Measurements from ENCODE around the gene TADA2B. TPM values are rescaled to one million over a fixed set of nuclear protein-coding genes. Genes with fewer than 3 reads are reported as not detected.

TADA2B gene
- total RNA-seq, 1 experiment from 2014 or later = 14.3 TPM

DNA sequence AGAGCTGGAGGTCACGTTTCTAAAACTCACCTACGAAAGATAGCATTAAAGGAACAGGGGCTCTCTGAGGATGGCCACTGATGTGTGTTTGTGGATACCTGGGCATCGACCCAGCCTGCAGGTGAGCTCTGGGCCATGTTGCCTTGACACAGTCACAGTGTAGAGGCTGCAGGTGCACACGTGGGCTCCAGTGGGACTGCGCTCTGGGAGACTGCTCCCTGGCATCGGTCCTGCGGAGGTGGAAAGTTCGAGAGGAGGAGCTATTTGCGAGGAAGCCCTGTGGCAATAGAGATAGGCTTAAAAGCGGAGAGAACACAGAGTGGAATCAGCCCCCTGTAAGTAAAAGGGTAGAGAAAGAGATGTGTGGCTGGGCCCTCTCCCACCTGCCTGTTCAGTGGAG is 12.3 kb upstream of the TADA2B start (continued):
- TF ChIP-seq, protein P1, sequence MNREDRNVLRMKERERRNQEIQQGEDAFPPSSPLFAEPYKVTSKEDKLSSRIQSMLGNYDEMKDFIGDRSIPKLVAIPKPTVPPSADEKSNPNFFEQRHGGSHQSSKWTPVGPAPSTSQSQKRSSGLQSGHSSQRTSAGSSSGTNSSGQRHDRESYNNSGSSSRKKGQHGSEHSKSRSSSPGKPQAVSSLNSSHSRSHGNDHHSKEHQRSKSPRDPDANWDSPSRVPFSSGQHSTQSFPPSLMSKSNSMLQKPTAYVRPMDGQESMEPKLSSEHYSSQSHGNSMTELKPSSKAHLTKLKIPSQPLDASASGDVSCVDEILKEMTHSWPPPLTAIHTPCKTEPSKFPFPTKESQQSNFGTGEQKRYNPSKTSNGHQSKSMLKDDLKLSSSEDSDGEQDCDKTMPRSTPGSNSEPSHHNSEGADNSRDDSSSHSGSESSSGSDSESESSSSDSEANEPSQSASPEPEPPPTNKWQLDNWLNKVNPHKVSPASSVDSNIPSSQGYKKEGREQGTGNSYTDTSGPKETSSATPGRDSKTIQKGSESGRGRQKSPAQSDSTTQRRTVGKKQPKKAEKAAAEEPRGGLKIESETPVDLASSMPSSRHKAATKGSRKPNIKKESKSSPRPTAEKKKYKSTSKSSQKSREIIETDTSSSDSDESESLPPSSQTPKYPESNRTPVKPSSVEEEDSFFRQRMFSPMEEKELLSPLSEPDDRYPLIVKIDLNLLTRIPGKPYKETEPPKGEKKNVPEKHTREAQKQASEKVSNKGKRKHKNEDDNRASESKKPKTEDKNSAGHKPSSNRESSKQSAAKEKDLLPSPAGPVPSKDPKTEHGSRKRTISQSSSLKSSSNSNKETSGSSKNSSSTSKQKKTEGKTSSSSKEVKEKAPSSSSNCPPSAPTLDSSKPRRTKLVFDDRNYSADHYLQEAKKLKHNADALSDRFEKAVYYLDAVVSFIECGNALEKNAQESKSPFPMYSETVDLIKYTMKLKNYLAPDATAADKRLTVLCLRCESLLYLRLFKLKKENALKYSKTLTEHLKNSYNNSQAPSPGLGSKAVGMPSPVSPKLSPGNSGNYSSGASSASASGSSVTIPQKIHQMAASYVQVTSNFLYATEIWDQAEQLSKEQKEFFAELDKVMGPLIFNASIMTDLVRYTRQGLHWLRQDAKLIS (CRISPR knock-in tag; IDR thresholded peaks at IDR 0.05; ENCODE audit: borderline replicate concordance) = no peak
- TF ChIP-seq E2F5 (CRISPR knock-in tag; IDR thresholded peaks at IDR 0.05) (no peak), PREB (CRISPR knock-in tag; IDR thresholded peaks at IDR 0.05; ENCODE audit: borderline replicate concordance) (no peak), NFATC4 (CRISPR knock-in tag; IDR thresholded peaks at IDR 0.05) (no peak)

DNA sequence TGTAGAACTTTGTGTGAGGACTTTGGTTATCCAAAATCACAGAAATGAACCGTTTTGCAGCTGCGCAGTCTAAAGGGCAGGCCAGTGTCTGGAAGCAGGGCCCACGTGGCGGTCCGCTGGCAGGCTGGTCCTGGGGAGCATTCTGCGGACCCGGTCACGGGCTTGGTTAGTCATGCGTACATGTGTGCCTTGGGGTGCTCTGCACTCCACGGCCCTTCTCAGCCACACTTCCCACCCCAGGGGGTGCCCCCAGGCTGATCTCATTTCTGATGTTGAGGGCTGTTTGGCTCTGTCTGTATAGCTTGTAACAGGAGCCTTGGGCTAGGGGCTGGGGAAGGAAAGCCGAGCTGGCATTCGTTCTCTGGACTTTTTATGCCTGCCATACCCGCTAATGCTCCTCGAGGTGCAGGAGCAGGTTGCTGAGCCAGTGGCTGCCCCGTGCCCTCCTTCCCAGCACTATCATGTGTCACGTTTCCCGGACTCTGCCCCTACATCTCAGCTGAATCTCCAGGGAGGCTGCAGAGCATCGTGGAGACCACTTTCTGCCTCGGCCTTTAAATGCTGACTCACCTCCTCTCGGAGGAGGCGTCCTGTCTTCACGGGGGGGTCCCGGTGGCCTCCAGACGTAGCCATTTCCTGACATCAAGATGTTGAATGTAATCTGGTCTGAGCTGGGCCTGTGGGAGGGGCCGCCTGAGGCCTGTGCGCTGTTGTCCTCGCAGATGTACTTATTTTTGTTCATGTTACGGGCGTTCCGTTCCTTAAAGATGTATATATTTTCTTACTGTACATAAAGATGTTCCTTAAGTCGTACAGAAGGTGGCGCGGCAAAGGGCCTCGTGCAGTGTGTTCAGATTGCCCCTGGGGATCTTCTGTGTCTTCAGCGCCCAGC is 11.4 kb upstream of the TADA2B start:
- CTCF ChIA-PET = no interaction called here
- TF ChIP-seq TEAD1 (CRISPR knock-in tag; IDR thresholded peaks at IDR 0.05) (no peak), SMAD4 (CRISPR knock-in tag; IDR thresholded peaks at IDR 0.05) (no peak), TCF7 (CRISPR knock-in tag; IDR thresholded peaks at IDR 0.05; ENCODE audit: low read depth) (no peak), EMX1 (CRISPR knock-in tag; IDR thresholded peaks at IDR 0.05) (no peak), STAT6 (CRISPR knock-in tag; conservative IDR thresholded peaks at IDR 0.05; ENCODE audit: low read depth) (no peak), NFE2L1 (CRISPR knock-in tag; IDR thresholded peaks at IDR 0.05) (no peak), CBFB (CRISPR knock-in tag; IDR thresholded peaks at IDR 0.05; ENCODE audit: low read depth) (no peak), ZNF423 (CRISPR knock-in tag; IDR thresholded peaks at IDR 0.05) (no peak), ATF1 (CRISPR knock-in tag; IDR thresholded peaks at IDR 0.05) (no peak), ZNF121 (CRISPR knock-in tag; IDR thresholded peaks at IDR 0.05) (no peak), ATF6 (CRISPR knock-in tag; IDR thresholded peaks at IDR 0.05) (no peak), ZNF138 (CRISPR knock-in tag; conservative IDR thresholded peaks at IDR 0.05) (no peak), ZNF671 (CRISPR knock-in tag; IDR thresholded peaks at IDR 0.05) (no peak)
- TF ChIP-seq, protein P1 (CRISPR knock-in tag; IDR thresholded peaks at IDR 0.05; ENCODE audit: borderline replicate concordance) = no peak
- TF ChIP-seq, protein P2, sequence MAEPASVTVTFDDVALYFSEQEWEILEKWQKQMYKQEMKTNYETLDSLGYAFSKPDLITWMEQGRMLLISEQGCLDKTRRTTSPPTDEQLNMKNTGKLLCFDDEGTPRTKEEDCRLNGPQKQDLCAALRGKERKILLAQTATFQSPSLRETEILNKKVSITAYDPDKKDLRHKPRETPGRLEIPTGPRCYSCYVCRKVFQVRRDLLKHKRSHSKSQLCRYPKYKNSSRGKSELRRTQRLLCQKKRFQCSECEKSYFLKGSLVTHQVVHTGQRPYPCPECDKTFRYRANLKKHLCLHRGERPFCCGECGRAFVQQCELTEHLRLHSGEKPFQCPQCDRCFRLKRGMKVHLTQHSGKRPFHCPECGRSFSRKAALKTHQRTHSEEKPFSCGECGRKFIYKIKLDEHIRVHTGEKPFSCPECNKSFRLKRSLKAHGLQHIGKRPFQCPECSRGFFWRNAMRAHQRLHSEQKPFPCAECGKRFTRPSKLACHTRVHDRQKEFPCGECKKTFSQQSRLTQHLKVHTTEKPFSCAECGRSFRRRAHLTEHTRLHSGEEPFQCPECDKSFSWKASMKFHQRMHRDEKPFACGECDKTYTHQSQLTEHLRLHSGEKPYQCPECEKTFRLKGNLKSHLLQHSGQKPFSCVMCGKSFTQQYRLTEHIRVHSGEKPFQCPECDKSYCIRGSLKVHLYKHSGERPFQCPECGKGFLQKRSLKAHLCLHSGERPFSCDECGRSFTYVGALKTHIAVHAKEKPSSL (CRISPR knock-in tag; conservative IDR thresholded peaks at IDR 0.05) = no peak

More for the DNA sequence above, 11.4 kb upstream of the TADA2B start:
- no peaks in the 10 kb centered on the region for H3K27me3 Mint-ChIP-seq (ENCODE audit: low read depth)
- ATAC-seq (no peak), DNase-seq (ENCODE audit: low spot score) (no peak)
- H3K9me3 Mint-ChIP-seq = no peaks in the 10 kb centered on the region
- POLR2A ChIA-PET = no interaction called here
- peaks cover 39% of the 10 kb centered on the region for H3K36me3 Mint-ChIP-seq
- no peak overlapping the region for H3K27ac Mint-ChIP-seq
- no peaks in the 10 kb centered on the region for H3K4me1 Mint-ChIP-seq
- no peak overlapping the region for H3K4me3 Mint-ChIP-seq

All from WTC11 (cell line).